Keratinocyte (primary cell): ENCODE measurements around the gene KAT8.

ENCODE experiments used
- EZH2 ChIP-seq: IDR thresholded peaks from one replicate; pipeline ENCODE4 v1.6.1; 2012; ENCODE audit warnings: inconsistent platforms, mild to moderate bottlenecking, low read length, moderate library complexity
- TF ChIP-seq, protein P1 (sequence below), 3 experiments: IDR thresholded peaks in 1 of 3; conservative IDR thresholded peaks in 1 of 3; optimal IDR thresholded peaks in 1 of 3; 2 replicates in 2 of 3; 3 replicates in 1 of 3; pipeline versions ENCODE3 to v1.5.1; 2011; ENCODE audit warnings: low read length in 3 of 3, mild to moderate bottlenecking in 3 of 3, moderate library complexity in 2 of 3, control low read depth in 1 of 3, inconsistent platforms in 1 of 3; ENCODE audit not compliant: insufficient read depth in 2 of 3; ENCODE audit errors: extremely low read depth in 1 of 3

DNA sequence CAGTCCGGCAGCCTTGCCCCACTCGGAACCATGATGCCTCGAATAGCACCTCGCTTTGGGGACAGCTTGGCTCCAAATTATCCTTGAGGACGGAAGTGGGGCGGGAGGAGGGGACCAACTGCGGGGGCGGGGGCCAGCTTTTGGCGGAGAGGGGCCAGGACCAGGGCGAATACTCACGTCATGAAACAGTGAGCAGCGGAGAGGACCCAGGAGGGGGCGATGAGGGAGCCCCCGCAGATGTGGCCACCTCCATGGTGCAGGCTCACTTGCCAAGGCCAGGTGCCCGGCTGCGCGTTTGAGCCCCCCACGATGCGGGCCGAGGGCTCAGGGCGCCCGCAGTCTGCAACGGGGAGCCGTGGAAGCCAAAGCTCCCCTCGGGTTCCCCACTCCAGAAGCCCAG, 31.4 kb downstream of the KAT8 start:
- TF ChIP-seq, protein P1, sequence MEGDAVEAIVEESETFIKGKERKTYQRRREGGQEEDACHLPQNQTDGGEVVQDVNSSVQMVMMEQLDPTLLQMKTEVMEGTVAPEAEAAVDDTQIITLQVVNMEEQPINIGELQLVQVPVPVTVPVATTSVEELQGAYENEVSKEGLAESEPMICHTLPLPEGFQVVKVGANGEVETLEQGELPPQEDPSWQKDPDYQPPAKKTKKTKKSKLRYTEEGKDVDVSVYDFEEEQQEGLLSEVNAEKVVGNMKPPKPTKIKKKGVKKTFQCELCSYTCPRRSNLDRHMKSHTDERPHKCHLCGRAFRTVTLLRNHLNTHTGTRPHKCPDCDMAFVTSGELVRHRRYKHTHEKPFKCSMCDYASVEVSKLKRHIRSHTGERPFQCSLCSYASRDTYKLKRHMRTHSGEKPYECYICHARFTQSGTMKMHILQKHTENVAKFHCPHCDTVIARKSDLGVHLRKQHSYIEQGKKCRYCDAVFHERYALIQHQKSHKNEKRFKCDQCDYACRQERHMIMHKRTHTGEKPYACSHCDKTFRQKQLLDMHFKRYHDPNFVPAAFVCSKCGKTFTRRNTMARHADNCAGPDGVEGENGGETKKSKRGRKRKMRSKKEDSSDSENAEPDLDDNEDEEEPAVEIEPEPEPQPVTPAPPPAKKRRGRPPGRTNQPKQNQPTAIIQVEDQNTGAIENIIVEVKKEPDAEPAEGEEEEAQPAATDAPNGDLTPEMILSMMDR (optimal IDR thresholded peaks at IDR 0.05 in 1 of 3, IDR thresholded peaks at IDR 0.05 in 1 of 3, conservative IDR thresholded peaks at IDR 0.05 in 1 of 3; ENCODE audit: extremely low read depth in 1 of 3, insufficient read depth in 2 of 3, low read length in 3 of 3) = no peak
- TF ChIP-seq EZH2 = no peak
